Fibroblast of skin of right quadriceps (primary cell): ENCODE data around the gene CHN2.
"Not testable (repeated sequence)": the region's sequence is repeated elsewhere in the genome, so short reads cannot be mapped to it uniquely, and the experiment has no call there.

Source experiments
- DNase-seq: peaks from one replicate; pipeline ENCODE4 v3.0.0-alpha.2; 2013

The CHN2 gene

GRCh38 chr7:29190349-29191045 lies 4.1 kb upstream of the CHN2 start:
- DNase-seq, result no peak

DNA sequence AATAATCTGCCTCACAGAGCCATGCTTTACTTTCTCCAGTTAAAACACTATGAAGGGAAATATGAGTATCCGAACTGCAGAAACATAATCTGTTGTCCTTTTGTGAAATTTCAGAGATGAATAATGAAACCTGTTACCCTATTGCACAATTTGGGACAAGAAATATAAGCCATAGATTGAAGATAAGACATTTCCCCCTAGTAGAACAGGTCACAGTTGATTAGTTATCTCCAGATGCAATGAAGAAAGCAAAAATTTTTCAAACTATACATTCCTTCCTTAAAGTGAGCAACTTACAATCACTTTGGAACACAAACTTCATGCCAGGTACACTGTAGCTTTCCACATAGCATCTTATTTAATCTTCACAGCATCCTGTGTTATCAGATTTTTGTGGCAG lies 2.3 kb upstream of the CHN2 start:
- DNase-seq, result no peak

- DNase-seq, result no peak
Measured at GRCh38 chr7:29192811-29193210, 1.8 kb upstream of the CHN2 start.

DNA sequence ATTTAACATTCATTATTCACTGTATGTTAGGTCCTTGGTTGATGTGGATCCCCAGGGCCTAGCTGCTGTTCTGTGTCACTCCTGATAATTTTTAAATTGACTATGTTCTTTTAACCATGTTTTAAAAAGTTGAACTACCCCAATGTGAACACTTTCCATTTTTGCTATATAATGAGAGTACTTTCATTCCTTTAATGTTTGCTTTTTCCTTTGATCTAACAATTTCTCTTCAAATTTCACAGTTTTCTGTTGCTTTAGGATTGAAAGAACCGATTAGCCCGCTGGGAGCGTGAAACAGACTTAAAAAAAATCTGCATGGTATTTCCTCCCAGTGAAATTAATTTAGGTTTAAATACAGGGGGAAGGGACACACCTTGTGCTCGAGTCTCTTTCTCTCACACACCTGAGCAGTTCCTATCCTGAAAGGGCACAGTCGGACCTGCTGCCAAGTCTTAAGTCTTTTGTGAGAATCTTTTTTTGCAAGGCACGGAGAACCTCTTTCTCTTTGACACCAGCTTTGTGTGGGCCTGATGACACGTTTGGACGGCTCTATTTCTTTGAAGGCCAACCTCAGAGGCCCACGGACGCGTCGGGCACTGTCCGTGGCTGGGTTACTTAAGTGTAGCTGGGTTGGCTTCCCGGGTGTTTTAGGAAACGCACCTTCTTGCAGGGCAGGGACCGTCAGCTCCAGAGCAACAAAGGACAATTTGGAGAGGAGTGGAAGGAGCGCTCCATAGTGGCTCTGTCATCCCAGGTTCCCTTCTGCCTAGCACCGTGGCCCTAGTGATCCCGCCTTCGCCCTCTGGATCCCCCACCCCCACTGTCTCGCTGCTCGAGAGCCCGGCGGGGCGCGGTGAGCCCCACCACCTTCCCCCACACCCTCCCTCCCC lies 1.0 kb upstream of the CHN2 start:
- no peak for DNase-seq

DNA sequence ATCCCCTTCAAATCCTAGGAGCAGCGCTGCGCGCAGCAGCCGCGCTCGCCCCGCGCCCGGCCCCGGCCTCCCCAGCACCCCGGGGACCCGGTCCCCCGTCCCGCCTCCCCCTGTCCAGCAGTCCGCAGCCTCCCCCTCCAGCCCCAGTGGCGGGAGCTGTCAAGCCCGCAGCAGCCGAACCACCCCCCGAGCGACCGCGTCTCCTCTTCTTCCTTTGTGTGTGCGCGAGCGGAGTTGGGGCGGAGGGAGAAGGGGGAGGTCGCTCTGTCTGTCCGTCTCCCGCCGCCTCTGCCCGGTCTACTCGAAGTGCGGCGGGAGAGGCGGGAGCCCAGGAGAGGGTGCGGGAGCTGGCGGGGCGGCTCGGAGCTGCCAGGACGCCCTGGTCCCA lies 375 bp upstream of the CHN2 start:
- no peak for DNase-seq

DNA sequence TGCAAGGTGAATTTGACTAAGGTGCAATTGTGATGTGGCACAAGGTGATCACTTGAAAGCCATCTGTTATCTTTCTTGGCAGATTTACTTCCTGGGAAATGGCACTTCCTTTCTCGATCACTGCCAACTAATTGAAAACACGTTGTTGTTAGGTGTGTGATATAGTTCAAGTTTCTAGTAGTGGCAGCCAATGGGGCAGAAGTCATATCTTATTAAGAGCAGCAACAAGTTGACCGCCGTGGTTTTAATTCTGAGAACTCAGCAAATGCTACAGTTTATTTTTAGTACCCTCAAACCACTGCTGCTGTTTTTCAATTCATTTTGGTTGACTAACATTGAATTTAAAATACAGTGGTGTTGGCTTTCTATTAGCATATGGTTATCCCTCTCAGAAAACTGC lies 1.6 kb downstream of the CHN2 start:
- DNase-seq, result no peak

GRCh38 chr7:29196971-29197595 lies 2.5 kb downstream of the CHN2 start:
- no peak for DNase-seq

- no peak for DNase-seq
Measured at GRCh38 chr7:29197916-29198315, 3.3 kb downstream of the CHN2 start.

DNA sequence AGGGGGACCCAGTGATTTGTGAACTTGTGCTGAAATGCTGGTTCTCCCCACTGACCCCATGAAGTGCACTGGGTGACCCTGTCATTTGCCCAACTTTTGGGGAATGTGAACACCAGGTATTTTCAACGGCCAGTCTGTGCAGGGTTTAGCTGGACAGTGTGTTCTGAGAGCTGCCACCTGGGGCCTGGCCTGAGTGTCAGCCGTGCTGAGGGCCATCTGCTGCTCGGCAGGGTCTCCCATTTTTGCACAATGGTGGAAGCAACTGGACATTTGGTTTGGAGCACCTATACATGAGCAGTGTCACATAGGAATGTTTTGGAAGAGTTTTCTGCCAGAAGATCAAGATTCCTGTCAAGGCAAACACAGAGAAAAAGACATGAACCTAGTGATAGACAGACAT lies 5.2 kb downstream of the CHN2 start:
- DNase-seq, result no peak

- DNase-seq, result no peak
Measured at GRCh38 chr7:29202651-29203069, 8.1 kb downstream of the CHN2 start.

DNA sequence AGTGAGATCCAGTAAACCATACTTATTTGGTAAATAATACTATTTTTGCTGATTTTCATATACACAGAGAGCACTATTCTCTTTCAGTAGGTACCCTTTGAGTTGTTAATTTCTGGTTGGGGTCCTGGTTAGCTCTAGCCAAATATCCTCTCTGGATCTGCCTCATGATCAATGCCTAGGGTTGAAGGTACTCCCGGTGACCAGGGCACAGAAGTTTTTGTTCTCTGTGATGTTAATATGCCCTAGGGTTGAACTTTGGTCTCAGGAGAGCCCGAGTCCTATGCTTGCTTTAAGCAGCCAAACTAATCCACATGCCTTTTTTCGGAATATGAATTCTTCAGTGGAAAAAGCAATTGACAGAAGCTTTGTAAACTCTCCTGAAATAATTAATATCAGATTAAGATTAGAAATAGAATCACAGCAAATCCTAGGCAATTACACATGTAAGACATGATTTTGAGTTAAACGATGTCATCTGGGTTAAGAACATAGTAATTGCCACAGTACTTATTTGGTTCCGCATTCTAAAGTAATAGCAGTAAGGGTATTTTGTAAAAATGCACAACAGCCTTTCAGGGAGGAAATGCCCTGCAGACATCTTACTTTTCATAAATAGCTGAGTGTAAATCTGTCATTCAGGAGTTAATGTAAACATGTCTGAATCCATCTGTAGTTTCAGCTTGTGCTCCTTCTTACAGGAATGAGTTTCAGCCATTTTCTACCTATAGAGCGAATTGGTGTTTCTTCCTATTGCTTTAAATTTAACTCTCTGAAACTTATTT lies 10.1 kb downstream of the CHN2 start:
- DNase-seq, result no peak

DNA sequence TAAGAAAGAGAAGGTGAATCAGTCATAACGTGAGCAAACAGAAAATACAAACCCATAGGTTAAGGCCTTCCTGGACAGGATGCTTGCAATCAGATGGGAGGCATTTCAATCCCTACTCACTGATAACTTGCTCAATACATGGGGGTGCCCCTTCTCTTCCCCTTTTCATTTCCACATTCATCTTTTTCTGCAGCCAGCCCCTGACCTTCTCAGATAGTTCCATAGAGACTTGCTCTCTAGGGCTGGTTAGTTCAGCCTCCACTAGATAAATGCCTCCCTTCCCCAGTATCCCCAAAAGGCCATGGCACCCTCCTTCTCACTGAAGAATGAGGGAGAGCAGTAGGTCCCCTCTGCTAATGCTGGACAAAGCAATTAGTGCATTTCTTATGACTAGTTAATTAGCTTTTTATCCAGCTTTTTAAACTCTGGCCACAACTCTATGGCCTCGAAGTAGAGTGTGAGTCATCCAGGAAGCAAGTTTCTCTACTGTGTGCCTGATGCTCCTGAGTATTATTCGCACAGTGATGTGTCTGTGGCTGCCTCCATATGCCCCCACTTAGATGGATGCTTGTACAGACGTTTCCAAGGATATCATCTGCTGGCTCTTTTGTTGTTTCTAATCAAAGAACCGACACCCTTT lies 12.7 kb downstream of the CHN2 start:
- DNase-seq, result peak; percentile 15

DNA sequence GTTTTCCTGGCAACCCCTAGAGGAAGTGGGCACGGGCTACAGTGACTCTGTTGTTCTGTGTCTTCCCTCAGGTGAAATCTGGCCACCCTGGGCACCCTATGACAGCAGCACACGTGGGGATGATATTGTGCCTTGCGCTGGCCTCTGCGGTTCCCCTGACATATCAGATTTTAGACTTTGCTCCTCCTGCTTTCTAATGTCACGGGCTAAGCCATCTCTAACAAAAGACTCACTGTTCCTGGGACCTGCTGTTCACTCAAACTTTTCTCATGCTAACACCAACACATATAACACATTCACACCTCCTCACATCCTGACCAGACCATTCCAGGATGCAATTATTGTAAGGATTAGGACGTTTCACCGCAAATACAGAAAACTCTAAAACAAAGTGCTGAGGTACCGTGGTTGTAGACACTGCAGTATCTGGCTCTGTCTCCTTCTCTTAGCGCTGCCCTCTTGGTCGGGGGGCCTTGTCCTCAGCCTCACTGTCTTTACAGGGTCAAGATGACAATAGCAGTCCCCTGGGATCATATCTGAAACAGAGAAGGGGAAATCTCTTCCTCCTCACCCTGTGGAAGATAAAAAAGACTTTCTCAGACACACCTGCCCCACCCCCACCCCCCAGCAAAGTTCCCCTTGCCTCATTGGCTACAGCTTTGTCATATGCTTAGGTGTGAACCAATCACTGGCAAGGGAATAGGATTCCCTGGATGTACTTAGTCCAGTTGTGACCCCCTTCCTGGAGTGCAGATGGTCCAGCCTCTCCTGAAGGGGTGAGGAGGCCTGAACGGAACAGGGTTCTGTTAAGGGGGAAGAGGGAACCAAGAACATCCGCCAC lies 14.1 kb downstream of the CHN2 start:
- no peak for DNase-seq

- no peak for DNase-seq
Measured at GRCh38 chr7:29209745-29210144, 15.2 kb downstream of the CHN2 start.

DNA sequence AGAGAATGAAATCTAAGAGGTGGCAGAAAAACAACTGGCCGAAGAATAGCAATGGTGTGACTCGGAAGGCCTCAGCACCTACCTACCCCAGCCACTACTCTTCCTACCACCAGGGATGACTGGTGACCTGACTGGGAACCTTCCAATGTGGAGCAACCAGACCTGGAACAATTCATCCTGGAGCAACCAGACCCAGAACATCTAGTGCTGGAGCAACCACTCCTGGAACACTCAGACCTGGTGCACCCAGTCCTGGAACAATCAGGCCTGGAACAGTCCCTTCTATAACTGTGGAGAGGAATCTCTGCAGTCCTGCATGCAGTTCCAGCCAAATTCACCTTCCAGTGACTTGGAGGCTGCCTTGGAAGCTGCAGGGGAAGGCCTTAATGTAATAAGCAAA lies 18.2 kb downstream of the CHN2 start:
- DNase-seq, result not testable (repeated sequence)

DNA sequence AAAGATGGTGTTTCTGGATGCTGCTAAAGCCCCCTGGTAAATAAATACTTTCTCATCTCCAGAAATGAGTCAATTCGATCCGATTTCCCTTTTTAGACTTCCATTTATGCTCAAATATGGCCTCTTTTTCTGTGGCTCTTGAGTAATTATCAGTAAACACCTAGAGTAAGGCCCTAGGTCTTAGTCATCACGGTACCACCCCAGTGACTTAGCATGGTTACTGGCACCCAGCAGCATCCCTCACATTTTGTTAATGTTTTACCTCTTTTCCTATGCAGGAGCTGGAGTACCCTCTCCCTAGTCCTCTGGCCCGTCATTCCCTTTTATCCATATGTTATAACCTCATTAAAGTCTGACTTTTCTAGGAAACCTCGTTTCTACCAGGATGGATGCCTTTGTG lies 19.5 kb downstream of the CHN2 start:
- no peak for DNase-seq

- no peak for DNase-seq
Measured at GRCh38 chr7:29214816-29215215, 20.2 kb downstream of the CHN2 start.

GRCh38 chr7:29216128-29216527 lies 21.6 kb downstream of the CHN2 start:
- DNase-seq, result no peak

DNA sequence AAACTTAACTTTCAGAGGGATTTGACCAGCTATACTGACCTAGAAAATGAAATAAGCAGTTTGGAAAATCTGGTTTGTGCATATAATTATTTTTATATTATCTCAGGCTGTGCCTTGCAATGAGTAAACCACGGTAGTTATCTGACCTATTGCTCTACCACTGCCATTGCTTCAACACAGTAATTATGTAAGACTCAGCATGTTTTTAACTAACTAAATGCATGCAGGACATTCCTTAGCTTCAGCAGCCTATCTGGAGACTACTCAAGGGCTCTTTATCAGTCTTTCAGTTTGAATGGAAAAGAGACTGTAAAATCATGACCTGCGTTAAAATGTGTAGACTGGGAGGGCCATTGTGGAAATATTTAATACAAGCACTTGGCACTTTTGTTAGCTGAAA lies 22.5 kb downstream of the CHN2 start:
- DNase-seq, result no peak

- no peak for DNase-seq
Measured at GRCh38 chr7:29224726-29225125, 30.2 kb downstream of the CHN2 start.

GRCh38 chr7:29228289-29229011 lies 33.9 kb downstream of the CHN2 start:
- no peak for DNase-seq
